HuH-7.5 (cell line): Measurements from ENCODE around the gene KRTAP3-2.
A peak's percentile ranks its signal among the peaks of the same experiment; 100 is the strongest.

Experiments
- DNase-seq: peaks from one replicate; pipeline ENCODE4 v3.0.0; 2011; ENCODE audit warnings: low spot score

The KRTAP3-2 gene

DNA sequence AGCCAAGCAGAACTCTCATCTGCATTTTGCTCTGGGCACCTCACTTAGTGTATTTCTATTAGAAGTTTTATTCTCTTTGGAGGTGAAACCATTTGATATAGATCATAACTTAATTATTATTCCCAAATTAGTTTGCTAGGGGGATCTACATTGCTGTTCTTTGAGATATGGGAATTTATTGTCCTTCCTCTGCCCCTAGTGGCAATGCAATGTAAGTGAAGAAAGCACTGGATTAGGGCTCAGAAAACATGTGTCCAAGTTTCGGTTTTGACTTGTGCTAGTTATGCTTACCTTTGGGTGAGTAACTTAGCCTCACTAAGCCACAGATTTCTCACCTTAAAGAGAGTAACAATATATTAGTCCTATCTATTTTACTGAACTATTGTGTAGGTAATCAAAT is 35.9 kb downstream of the KRTAP3-2 start:
- DNase-seq: no peak

- no peak for DNase-seq
Measured at GRCh38 chr17:40962059-40962561, 37.6 kb downstream of the KRTAP3-2 start.

DNA sequence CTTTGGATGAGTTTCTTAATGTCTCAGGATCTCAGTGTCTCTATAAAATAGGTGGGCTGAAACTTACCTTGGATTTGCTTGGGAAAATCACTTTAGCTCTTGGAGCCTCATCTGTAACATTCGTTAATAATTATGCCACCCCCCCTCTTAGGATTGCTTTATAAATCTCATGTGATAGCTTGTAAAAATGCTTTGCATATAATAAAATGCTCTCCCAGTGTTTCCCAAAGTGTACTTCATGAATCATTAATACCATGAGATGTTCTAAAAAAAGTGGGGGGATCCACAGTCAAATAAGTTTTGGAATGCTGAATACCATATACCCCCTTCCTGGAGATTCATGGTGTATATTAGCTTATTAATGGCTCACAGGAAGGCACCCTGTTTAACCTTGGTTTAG is 38.1 kb downstream of the KRTAP3-2 start:
- DNase-seq: no peak

DNA sequence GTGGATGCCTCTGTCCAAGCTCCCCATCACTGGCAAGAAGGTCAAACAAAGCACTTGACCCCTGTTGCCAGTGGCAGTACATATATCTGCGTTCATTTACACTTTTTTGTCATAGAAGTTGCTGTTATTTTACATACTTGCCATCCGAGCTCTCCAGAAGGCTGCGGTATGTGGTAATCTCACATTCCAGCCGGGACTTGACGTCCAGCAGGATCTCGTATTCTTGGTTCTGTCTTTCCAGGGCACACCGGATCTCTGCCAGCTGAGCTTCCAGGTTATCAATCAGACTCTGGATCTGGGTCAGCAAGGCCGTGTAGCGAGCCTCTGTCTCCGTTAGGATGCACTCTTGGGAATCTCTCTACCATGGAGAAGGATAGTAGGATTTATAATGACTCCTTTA is 39.6 kb downstream of the KRTAP3-2 start:
- DNase-seq: no peak

GRCh38 chr17:40958086-40958953 is 41.4 kb downstream of the KRTAP3-2 start:
- peak; percentile 24 for DNase-seq

GRCh38 chr17:40956401-40957254 is 43.1 kb downstream of the KRTAP3-2 start:
- peak; percentile 33 for DNase-seq

DNA sequence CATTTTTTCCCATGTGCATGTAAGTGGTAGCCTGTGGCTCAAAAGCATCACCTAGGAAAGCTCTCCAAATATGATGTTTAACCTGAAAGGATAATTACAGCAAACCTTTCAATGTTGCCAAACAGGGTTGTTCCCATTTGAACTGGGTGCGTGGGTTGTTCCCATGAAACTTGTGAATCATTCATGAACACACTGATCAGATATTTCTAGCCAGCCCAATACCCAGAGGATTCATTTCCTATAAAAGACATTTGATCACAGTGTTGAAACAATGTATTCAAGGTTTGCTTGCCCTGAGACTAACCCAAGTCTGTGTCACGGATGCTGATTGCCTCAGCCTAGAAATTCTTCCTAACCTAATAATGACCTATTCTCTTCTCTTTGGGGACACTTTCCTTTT is 45.8 kb downstream of the KRTAP3-2 start:
- no peak for DNase-seq

DNA sequence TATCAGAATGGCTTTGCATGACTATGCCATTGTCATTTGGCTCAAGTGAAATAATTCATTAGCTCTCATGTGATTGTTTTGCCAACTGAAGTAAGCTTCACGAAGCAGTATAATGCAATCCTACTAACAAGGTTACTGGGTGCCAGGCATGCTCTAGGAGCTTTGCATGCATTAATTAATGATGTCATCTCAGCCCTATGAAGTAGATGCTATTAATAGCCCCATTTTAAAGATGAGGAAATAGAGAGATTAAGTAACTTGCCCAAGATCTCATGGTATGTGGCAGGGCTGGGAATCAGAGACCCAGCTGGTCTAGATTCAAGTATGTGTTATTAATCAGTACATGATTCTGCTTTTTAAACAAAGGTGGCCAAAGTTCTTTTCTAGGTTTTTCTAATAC is 47.0 kb downstream of the KRTAP3-2 start:
- DNase-seq: no peak

- DNase-seq: no peak
Measured at GRCh38 chr17:40952154-40952553, 47.6 kb downstream of the KRTAP3-2 start.

DNA sequence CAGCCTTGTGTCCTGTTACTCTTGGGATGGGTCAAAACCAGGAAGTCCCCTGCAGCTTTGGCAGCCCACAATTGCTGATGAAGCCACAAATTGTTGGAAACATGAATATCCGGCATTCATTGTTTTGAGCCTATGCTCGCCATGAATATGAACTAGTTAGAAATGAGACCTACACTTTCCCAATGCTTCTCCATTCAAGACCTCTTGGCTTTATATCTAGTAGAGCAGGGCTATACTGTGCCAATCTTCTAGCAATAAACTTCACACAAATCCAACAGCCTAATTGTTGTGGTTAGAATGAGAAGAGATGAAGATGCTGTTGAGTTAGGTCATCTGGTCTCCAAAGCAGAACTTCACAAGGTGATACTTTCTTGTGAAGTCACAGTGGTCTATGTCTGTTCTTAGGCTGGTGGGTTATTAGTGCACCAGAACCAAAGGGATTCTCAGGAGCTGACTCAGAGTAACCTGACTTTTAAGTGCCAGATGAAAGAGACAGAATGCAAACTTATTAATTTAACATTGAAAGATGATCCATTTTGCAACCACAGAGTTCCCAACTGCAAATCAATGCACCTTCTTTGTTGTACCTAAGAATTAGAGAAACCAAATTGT is 48.6 kb downstream of the KRTAP3-2 start:
- DNase-seq: no peak

GRCh38 chr17:40950176-40950575 is 49.5 kb downstream of the KRTAP3-2 start:
- DNase-seq: no peak

GRCh38 chr17:40949418-40949817 is 50.3 kb downstream of the KRTAP3-2 start:
- DNase-seq: no peak
